ENCODE results near the gene LY6G6F. TPM values are rescaled to one million over a fixed set of nuclear protein-coding genes. Genes with fewer than 3 reads are reported as not detected.

Gene LY6G6F
- total and polyA plus RNA-seq, 2 of the 13 experiments (the other 11 are each of a cell fraction or from before 2014, with no cell fraction given) = not detected

DNA sequence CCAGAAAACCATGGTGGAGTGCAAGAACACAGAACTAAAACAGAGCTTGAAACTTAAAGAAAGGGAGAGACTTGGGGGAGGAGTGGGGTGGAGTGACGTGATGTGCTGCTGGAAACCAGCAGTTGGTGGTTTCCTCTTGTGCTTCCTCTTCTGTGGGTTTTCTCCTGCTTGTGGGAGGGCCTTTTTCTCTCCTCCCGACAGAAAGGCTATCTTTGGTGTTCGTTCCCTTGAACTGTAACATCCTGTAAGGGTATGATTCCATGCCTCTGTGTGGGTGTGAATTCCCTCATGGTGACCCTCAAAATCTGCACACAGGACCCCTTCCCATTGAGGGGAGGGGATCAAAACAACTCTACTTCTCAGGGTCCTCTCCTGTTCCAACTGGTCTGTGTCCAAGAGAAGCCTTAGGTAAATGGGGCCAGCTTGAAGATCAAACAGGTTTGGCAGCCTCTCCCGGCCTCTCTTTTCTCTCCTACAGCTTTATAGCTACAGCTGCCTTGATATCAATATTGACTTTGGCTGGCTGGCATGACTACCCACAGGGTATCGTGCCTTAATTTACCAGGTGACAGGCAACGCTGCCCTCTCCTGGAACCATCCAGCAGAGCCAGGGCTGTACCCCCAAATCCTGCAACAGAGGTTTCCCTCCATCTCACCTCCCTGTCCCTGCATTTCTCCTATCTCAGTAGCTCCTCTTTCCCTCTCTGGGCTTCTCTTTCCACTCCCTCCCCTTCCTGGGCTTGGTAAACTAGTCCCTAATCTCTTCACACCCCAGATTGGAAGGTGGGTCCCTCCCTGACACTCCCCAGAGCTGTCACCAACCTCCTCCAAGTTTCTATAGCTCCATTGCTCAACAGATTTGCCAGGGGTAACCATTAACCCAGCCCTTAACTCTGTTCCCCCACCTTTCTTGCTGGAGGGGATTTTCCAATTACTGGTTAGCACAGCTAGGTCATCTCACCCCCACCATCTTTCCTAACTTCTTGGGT is 31.6 kb downstream of the LY6G6F start (continued):
- TF ChIP-seq MXD4 (CRISPR knock-in tag; IDR thresholded peaks at IDR 0.05) = no peak; the same call in 1 of the 2 replicates
- no peak for TF ChIP-seq ZNF160 (CRISPR knock-in tag; IDR thresholded peaks at IDR 0.05)
- no peak for TF ChIP-seq SYNCRIP (IDR thresholded peaks at IDR 0.05; ENCODE audit: insufficient read depth, low read depth, low read length)
- TF ChIP-seq, protein P1, sequence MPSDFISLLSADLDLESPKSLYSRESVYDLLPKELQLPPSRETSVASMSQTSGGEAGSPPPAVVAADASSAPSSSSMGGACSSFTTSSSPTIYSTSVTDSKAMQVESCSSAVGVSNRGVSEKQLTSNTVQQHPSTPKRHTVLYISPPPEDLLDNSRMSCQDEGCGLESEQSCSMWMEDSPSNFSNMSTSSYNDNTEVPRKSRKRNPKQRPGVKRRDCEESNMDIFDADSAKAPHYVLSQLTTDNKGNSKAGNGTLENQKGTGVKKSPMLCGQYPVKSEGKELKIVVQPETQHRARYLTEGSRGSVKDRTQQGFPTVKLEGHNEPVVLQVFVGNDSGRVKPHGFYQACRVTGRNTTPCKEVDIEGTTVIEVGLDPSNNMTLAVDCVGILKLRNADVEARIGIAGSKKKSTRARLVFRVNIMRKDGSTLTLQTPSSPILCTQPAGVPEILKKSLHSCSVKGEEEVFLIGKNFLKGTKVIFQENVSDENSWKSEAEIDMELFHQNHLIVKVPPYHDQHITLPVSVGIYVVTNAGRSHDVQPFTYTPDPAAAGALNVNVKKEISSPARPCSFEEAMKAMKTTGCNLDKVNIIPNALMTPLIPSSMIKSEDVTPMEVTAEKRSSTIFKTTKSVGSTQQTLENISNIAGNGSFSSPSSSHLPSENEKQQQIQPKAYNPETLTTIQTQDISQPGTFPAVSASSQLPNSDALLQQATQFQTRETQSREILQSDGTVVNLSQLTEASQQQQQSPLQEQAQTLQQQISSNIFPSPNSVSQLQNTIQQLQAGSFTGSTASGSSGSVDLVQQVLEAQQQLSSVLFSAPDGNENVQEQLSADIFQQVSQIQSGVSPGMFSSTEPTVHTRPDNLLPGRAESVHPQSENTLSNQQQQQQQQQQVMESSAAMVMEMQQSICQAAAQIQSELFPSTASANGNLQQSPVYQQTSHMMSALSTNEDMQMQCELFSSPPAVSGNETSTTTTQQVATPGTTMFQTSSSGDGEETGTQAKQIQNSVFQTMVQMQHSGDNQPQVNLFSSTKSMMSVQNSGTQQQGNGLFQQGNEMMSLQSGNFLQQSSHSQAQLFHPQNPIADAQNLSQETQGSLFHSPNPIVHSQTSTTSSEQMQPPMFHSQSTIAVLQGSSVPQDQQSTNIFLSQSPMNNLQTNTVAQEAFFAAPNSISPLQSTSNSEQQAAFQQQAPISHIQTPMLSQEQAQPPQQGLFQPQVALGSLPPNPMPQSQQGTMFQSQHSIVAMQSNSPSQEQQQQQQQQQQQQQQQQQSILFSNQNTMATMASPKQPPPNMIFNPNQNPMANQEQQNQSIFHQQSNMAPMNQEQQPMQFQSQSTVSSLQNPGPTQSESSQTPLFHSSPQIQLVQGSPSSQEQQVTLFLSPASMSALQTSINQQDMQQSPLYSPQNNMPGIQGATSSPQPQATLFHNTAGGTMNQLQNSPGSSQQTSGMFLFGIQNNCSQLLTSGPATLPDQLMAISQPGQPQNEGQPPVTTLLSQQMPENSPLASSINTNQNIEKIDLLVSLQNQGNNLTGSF (CRISPR knock-in tag; IDR thresholded peaks at IDR 0.05) = no peak
- TF ChIP-seq YEATS2 (CRISPR knock-in tag; IDR thresholded peaks at IDR 0.05; ENCODE audit: borderline replicate concordance) = no peak; the same call in 1 of the 2 replicates
- 0 out of 2 replicates have a peak, but pooled peaks have one; percentile 8 for TF ChIP-seq ATF7-NPFF (CRISPR knock-in tag; IDR thresholded peaks at IDR 0.05; ENCODE audit: low read depth)
- peak; percentile 39; the same call in 1 of the 2 replicates for TF ChIP-seq HNRNPUL1 (IDR thresholded peaks at IDR 0.05; ENCODE audit: low read depth, low read length)
- peak; percentile 82; the same call in 1 of the 2 replicates for TF ChIP-seq MYNN (CRISPR knock-in tag; IDR thresholded peaks at IDR 0.05; ENCODE audit: low read depth)
- no peak for TF ChIP-seq CBX1 (IDR thresholded peaks at IDR 0.05; ENCODE audit: low read depth)
- peak; percentile 60 for TF ChIP-seq SIX4 (CRISPR knock-in tag; IDR thresholded peaks at IDR 0.05)
- TF ChIP-seq NONO (IDR thresholded peaks at IDR 0.05) = no peak
- peak; percentile 84 for TF ChIP-seq NONO (CRISPR knock-in tag; conservative IDR thresholded peaks at IDR 0.05)
- TF ChIP-seq HDAC2 (CRISPR knock-in tag; IDR thresholded peaks at IDR 0.05) = peak; percentile 94
- no peak for TF ChIP-seq ZSCAN30 (CRISPR knock-in tag; IDR thresholded peaks at IDR 0.05)
- TF ChIP-seq, protein P2, sequence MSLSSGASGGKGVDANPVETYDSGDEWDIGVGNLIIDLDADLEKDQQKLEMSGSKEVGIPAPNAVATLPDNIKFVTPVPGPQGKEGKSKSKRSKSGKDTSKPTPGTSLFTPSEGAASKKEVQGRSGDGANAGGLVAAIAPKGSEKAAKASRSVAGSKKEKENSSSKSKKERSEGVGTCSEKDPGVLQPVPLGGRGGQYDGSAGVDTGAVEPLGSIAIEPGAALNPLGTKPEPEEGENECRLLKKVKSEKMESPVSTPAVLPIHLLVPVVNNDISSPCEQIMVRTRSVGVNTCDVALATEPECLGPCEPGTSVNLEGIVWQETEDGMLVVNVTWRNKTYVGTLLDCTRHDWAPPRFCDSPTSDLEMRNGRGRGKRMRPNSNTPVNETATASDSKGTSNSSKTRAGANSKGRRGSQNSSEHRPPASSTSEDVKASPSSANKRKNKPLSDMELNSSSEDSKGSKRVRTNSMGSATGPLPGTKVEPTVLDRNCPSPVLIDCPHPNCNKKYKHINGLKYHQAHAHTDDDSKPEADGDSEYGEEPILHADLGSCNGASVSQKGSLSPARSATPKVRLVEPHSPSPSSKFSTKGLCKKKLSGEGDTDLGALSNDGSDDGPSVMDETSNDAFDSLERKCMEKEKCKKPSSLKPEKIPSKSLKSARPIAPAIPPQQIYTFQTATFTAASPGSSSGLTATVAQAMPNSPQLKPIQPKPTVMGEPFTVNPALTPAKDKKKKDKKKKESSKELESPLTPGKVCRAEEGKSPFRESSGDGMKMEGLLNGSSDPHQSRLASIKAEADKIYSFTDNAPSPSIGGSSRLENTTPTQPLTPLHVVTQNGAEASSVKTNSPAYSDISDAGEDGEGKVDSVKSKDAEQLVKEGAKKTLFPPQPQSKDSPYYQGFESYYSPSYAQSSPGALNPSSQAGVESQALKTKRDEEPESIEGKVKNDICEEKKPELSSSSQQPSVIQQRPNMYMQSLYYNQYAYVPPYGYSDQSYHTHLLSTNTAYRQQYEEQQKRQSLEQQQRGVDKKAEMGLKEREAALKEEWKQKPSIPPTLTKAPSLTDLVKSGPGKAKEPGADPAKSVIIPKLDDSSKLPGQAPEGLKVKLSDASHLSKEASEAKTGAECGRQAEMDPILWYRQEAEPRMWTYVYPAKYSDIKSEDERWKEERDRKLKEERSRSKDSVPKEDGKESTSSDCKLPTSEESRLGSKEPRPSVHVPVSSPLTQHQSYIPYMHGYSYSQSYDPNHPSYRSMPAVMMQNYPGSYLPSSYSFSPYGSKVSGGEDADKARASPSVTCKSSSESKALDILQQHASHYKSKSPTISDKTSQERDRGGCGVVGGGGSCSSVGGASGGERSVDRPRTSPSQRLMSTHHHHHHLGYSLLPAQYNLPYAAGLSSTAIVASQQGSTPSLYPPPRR (CRISPR knock-in tag; IDR thresholded peaks at IDR 0.05; ENCODE audit: borderline replicate concordance) = peak; percentile 99
- no peak for TF ChIP-seq AHR (CRISPR knock-in tag; IDR thresholded peaks at IDR 0.05)
- TF ChIP-seq NFE2L2 (IDR thresholded peaks at IDR 0.05; ENCODE audit: low read length) = no peak
- TF ChIP-seq, protein P3, sequence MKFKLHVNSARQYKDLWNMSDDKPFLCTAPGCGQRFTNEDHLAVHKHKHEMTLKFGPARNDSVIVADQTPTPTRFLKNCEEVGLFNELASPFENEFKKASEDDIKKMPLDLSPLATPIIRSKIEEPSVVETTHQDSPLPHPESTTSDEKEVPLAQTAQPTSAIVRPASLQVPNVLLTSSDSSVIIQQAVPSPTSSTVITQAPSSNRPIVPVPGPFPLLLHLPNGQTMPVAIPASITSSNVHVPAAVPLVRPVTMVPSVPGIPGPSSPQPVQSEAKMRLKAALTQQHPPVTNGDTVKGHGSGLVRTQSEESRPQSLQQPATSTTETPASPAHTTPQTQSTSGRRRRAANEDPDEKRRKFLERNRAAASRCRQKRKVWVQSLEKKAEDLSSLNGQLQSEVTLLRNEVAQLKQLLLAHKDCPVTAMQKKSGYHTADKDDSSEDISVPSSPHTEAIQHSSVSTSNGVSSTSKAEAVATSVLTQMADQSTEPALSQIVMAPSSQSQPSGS (CRISPR knock-in tag; IDR thresholded peaks at IDR 0.05) = peak; percentile 79; the same call in 1 of the 2 replicates
